Measurements from ENCODE around the gene ATP9B.
A peak's percentile ranks its signal among the peaks of the same experiment; 100 is the strongest.
"Not testable (repeated sequence)": the region's sequence is repeated elsewhere in the genome, so short reads cannot be mapped to it uniquely, and the experiment has no call there.

The ATP9B gene

GRCh38 chr18:79246309-79247108 is 177.3 kb downstream of the ATP9B start:
- peak; percentile 32 for DNase-seq

- no peak for DNase-seq
These were observed 179.4 kb downstream of the ATP9B start for GRCh38 chr18:79248495-79249060.

- no peak for DNase-seq
These were observed 181.2 kb downstream of the ATP9B start for GRCh38 chr18:79250301-79250981.

GRCh38 chr18:79251021-79251420 is 181.8 kb downstream of the ATP9B start:
- no peak for DNase-seq

GRCh38 chr18:79252904-79253633 is 183.9 kb downstream of the ATP9B start:
- no peak for DNase-seq

GRCh38 chr18:79257480-79257879 is 188.3 kb downstream of the ATP9B start:
- no peak for DNase-seq

GRCh38 chr18:79258447-79258846 is 189.3 kb downstream of the ATP9B start:
- DNase-seq: no peak

- no peak for DNase-seq
These were observed 190.0 kb downstream of the ATP9B start for GRCh38 chr18:79259218-79259617.

- no peak for DNase-seq
These were observed 190.8 kb downstream of the ATP9B start for GRCh38 chr18:79260023-79260422.

GRCh38 chr18:79260510-79260909 is 191.3 kb downstream of the ATP9B start:
- DNase-seq: no peak

GRCh38 chr18:79265068-79265467 is 195.9 kb downstream of the ATP9B start:
- DNase-seq: not testable (repeated sequence)

GRCh38 chr18:79271812-79272211 is 202.6 kb downstream of the ATP9B start:
- not testable (repeated sequence) for DNase-seq

- no peak for DNase-seq
These were observed 203.7 kb downstream of the ATP9B start for GRCh38 chr18:79272916-79273315.

- DNase-seq: no peak
These were observed 205.6 kb downstream of the ATP9B start for GRCh38 chr18:79274823-79275222.

- no peak for DNase-seq
These were observed 206.3 kb downstream of the ATP9B start for GRCh38 chr18:79275461-79275860.

GRCh38 chr18:79275992-79276391 is 206.8 kb downstream of the ATP9B start:
- no peak for DNase-seq

GRCh38 chr18:79278896-79279295 is 209.7 kb downstream of the ATP9B start:
- DNase-seq: no peak

GRCh38 chr18:79283131-79283810 is 214.1 kb downstream of the ATP9B start:
- DNase-seq: no peak

GRCh38 chr18:79283929-79284328 is 214.7 kb downstream of the ATP9B start:
- no peak for DNase-seq

GRCh38 chr18:79285191-79285590 is 216.0 kb downstream of the ATP9B start:
- DNase-seq: not testable (repeated sequence)

- not testable (repeated sequence) for DNase-seq
These were observed 221.2 kb downstream of the ATP9B start for GRCh38 chr18:79290409-79290808.

GRCh38 chr18:79290876-79291275 is 221.7 kb downstream of the ATP9B start:
- no peak for DNase-seq

- no peak for DNase-seq
These were observed 225.0 kb downstream of the ATP9B start for GRCh38 chr18:79294235-79294634.

Data from DMS 273 treated with DMSO at 0.1 percent for 48 hours (cell line).